Measurements from ENCODE around the gene FAM76B. TPM values are rescaled to one million over a fixed set of nuclear protein-coding genes. Genes with fewer than 3 reads are reported as not detected.
"Not testable (repeated sequence)": the region's sequence is repeated elsewhere in the genome, so short reads cannot be mapped to it uniquely, and the experiment has no call there.

FAM76B gene
- total RNA-seq, 1 donor from 2014 or later = 6.5 TPM

DNA sequence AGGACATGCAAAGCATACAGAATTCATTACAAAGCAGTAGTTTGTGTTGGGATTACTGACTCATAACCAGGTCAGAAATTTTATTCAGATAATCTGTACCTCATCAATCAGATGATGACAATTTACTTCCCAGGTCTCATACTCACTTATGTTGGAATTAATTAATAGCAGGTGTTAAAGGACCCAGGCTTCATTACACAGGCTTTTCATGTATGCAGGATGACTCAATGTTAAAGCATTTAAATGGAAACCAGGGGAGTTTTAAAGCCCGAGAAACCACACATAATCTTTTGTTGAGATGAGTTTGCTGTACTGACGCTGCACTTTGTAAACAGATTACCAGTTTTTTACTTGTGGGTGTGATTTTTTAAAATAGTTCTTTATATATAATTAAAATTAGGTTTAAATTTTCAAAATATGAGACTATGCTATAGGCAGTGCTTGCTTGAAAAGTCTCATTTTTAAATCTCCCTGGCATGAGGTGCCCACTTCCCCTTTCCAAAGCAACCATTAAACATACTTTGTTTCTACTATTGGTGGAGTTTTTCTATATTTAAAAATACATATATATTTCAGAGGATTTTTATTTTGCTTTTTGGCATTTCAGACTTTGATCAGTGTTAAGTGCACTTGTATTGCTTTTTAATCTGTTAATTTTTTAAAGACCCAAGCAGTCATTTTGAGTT, 41.8 kb upstream of the FAM76B start:
- no peaks in the 10 kb centered on the region for H3K9me3 ChIP-seq (replicated peaks)
- H3K4me3 ChIP-seq = no peak overlapping the region
- no peak overlapping the region for H3K27ac ChIP-seq (replicated peaks)
- DNase-seq = no peak
- TF ChIP-seq, protein P1, sequence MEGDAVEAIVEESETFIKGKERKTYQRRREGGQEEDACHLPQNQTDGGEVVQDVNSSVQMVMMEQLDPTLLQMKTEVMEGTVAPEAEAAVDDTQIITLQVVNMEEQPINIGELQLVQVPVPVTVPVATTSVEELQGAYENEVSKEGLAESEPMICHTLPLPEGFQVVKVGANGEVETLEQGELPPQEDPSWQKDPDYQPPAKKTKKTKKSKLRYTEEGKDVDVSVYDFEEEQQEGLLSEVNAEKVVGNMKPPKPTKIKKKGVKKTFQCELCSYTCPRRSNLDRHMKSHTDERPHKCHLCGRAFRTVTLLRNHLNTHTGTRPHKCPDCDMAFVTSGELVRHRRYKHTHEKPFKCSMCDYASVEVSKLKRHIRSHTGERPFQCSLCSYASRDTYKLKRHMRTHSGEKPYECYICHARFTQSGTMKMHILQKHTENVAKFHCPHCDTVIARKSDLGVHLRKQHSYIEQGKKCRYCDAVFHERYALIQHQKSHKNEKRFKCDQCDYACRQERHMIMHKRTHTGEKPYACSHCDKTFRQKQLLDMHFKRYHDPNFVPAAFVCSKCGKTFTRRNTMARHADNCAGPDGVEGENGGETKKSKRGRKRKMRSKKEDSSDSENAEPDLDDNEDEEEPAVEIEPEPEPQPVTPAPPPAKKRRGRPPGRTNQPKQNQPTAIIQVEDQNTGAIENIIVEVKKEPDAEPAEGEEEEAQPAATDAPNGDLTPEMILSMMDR (IDR thresholded peaks at IDR 0.05; ENCODE audit: borderline replicate concordance) = no peak
- intact Hi-C loops (cut with micrococcal nuclease) = loop anchor here (10.0 kb wide), 1 partner anchor 563 kb away; the partner anchor contains the start of gene JRKL
- peaks cover 85% of the 10 kb centered on the region for H3K36me3 ChIP-seq
- H3K27me3 ChIP-seq (ENCODE audit: low read depth) = no peaks in the 10 kb centered on the region
- peaks cover 3% of the 10 kb centered on the region for H3K4me1 ChIP-seq

- no peak for DNase-seq
- Histone ChIP-seq H3K9me3 (replicated peaks) (no peaks in the 10 kb centered on the region), H3K4me3 (no peak overlapping the region), H3K36me3 (peaks cover 77% of the 10 kb centered on the region), H3K27ac (replicated peaks) (no peak overlapping the region), H3K4me1 (no peaks in the 10 kb centered on the region), H3K27me3 (ENCODE audit: low read depth) (no peaks in the 10 kb centered on the region)
- TF ChIP-seq, protein P1 (IDR thresholded peaks at IDR 0.05; ENCODE audit: borderline replicate concordance) = no peak
- intact Hi-C loops (cut with micrococcal nuclease) = loop anchor here (10.0 kb wide), 1 partner anchor 565 kb away; the partner anchor contains the start of gene JRKL
Observed at GRCh38 chr11:95829580-95830259, 40.1 kb upstream of the FAM76B start.

DNA sequence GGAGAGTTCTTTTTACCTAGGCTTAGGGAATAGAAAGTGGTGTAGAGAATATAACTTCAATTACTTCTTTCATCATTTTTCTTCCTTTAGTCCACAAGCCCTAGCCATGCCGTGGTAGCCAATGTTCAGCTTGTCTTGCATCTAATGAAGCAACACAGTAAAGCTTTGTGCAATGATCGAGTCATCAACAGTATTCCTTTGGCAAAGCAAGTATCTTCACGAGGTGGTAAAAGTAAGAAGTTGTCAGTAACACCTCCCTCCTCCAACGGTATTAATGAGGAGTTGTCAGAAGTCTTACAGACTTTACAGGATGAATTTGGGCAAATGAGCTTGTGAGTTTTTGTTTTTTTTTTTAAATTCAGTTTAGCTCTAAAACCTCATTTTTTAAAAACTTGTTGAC, 38.1 kb upstream of the FAM76B start:
- no peak for DNase-seq
- intact Hi-C loops (cut with micrococcal nuclease) = no loop called here
- Histone ChIP-seq H3K9me3 (replicated peaks) (no peaks in the 10 kb centered on the region), H3K4me1 (no peaks in the 10 kb centered on the region), H3K36me3 (peaks cover 67% of the 10 kb centered on the region), H3K27ac (replicated peaks) (no peak overlapping the region), H3K4me3 (no peak overlapping the region), H3K27me3 (ENCODE audit: low read depth) (no peaks in the 10 kb centered on the region)
- TF ChIP-seq, protein P1 (IDR thresholded peaks at IDR 0.05; ENCODE audit: borderline replicate concordance) = no peak

DNA sequence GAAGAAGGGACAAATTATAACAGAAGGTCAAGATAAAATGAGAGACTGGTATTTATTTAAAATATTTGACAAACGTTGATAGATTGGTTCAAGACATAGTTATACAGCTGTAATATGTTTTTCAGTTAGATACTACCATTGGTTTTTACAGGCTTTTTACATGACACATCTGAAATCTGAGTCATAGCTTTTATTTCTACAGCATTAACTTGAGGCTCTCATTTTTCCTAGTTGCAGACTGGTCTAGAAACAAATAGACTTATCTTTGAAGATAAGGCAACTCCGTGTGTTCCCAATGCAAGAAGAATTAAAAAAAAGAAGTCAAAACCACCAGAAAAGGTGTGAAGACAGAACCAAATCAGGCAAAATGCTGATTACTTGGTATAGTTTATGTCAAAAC, 32.1 kb upstream of the FAM76B start:
- H3K4me1 ChIP-seq = no peaks in the 10 kb centered on the region
- intact Hi-C loops (cut with micrococcal nuclease) = no loop called here
- H3K4me3 ChIP-seq = no peak overlapping the region
- H3K27me3 ChIP-seq (ENCODE audit: low read depth) = no peaks in the 10 kb centered on the region
- no peaks in the 10 kb centered on the region for H3K9me3 ChIP-seq (replicated peaks)
- DNase-seq = no peak
- H3K36me3 ChIP-seq = peaks cover 54% of the 10 kb centered on the region
- TF ChIP-seq, protein P1 (IDR thresholded peaks at IDR 0.05; ENCODE audit: borderline replicate concordance) = no peak
- no peak overlapping the region for H3K27ac ChIP-seq (replicated peaks)

DNA sequence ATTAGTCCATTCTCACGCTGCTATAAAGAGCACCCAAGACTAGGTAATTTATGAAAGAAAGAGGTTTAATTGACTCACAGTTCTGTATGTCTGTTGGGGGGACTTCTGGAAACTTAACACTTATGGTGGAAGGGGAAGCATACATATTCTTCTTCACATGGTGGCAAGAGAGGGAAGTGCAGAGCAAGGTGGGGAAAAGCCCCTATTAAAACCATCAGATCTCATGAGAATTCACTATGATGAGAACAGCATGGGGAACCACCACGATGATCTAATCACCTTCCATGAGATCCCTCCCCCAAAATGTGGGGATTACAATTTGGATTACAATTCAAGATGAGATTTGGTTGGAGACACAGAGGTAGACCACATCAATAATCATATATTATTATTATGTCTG, 26.5 kb upstream of the FAM76B start:
- no peaks in the 10 kb centered on the region for H3K9me3 ChIP-seq (replicated peaks)
- H3K4me1 ChIP-seq = no peaks in the 10 kb centered on the region
- intact Hi-C loops (cut with micrococcal nuclease) = no loop called here
- no peaks in the 10 kb centered on the region for H3K27me3 ChIP-seq (ENCODE audit: low read depth)
- TF ChIP-seq, protein P1 (IDR thresholded peaks at IDR 0.05; ENCODE audit: borderline replicate concordance) = no peak
- H3K27ac ChIP-seq (replicated peaks) = no peak overlapping the region
- DNase-seq = no peak
- peaks cover 47% of the 10 kb centered on the region for H3K36me3 ChIP-seq
- H3K4me3 ChIP-seq = no peak overlapping the region

- H3K9me3 ChIP-seq (replicated peaks); H3K4me1 ChIP-seq; DNase-seq; H3K4me3 ChIP-seq; H3K27me3 ChIP-seq (ENCODE audit: low read depth); H3K27ac ChIP-seq (replicated peaks); intact Hi-C loops (cut with micrococcal nuclease): not testable (repeated sequence)
- peaks cover 29% of the 10 kb centered on the region for H3K36me3 ChIP-seq
Observed at GRCh38 chr11:95811052-95811451, 21.5 kb upstream of the FAM76B start.

- peaks cover 25% of the 10 kb centered on the region for H3K36me3 ChIP-seq
- DNase-seq; H3K27me3 ChIP-seq (ENCODE audit: low read depth); H3K9me3 ChIP-seq (replicated peaks); H3K4me3 ChIP-seq; intact Hi-C loops (cut with micrococcal nuclease); H3K27ac ChIP-seq (replicated peaks); H3K4me1 ChIP-seq: not testable (repeated sequence)
Observed at GRCh38 chr11:95806464-95806863, 16.9 kb upstream of the FAM76B start.
